Suprapubic skin (tissue), 3 donors: ENCODE data around the gene EEPD1.

Experiments used
- CTCF ChIP-seq, 2 donors: fragments of 200-600 bp in 1 of 2; fragments of 450-650 bp in 1 of 2; sonication (generic) in 1 of 2; IDR thresholded peaks; one replicate each; pipeline ENCODE4 v1.5.1; 2016 to 2019; ENCODE audit warnings: antibody characterized with exemption in 2 of 2, mild to moderate bottlenecking in 1 of 2, moderate library complexity in 1 of 2
- POLR2A ChIP-seq, 2 donors: fragments of 450-650 bp; IDR thresholded peaks; one replicate each; pipeline ENCODE4 v1.6.1; 2017; ENCODE audit warnings: antibody characterized with exemption in 2 of 2, mild to moderate bottlenecking in 2 of 2, moderate library complexity in 2 of 2

DNA sequence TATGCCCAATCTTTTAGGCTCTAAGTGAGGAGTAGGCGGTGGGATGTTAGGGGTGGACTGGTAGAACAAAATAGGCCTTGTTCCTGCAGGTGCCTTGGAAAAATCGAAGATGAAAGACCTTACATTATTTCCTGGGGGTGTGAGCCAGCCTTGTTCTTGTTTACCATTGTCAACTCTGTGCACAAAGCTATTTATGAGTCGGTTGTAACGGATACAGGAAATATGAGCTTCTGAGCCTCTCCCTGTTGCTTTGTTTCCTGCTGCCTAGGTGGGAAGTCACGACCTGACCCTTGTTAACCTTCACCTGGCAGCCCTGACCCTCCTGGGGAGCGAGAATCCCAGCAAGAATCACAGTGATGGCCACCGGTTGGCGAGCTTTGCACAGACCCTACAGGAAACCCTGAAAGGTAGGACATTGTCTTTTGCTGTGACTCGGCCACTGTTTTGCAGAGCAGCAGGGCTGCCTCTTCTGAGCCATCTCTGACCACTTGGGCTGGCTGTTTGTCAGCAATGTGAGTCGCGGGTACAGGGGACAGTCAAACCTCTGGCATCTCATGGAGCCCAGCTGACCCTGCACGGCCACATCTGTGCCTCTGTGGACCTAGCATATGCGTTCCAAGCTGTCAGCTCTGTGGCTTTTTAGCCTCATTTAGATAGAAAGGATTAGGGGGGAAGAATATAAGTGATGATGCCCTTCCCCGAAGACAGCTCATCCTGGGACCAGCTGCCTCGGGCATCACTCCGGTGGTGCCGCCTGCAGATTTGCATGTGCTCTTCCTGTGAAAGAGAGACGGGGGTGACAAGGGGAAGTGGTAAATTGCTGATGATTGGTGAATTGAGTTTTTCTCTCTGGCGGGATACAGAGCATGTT, 134.6 kb downstream of the EEPD1 start:
- TF ChIP-seq CTCF (IDR thresholded peaks at IDR 0.05) = no peak
- TF ChIP-seq POLR2A (IDR thresholded peaks at IDR 0.05) = no peak
